ENCODE results near the gene IPO11. TPM values are rescaled to one million over a fixed set of nuclear protein-coding genes. Genes with fewer than 3 reads are reported as not detected.

The IPO11 gene
- total and polyA plus RNA-seq, 2 of the 4 experiments (the other 2 are of a cell fraction) = 12.6 to 40.0 TPM

- Histone ChIP-seq H2BK20ac (ENCODE audit: low read depth, low read length) (no peak overlapping the region), H4K5ac (ENCODE audit: low read depth, low read length) (no peak overlapping the region), H3K27ac (ENCODE audit: insufficient read depth, low read length) (no peak overlapping the region), H4K8ac (ENCODE audit: low read depth in 2 of 2, low read length in 2 of 2) (no peak overlapping the region), H4K20me1 (ENCODE audit: insufficient read depth, low read length) (no peaks in the 10 kb centered on the region), H3K9me1 (ENCODE audit: insufficient read depth, low read length) (no peaks in the 10 kb centered on the region), H2BK15ac (ENCODE audit: low read depth, low read length) (no peak overlapping the region), H3K56ac (ENCODE audit: extremely low read depth, insufficient read depth, low read length) (no peak overlapping the region), H2AK5ac (ENCODE audit: low read depth, low read length) (no peak overlapping the region), H3K4ac (ENCODE audit: low read depth, low read length) (no peak overlapping the region), H3K23ac (ENCODE audit: low read depth, low read length) (no peak overlapping the region), H3K27me3 (ENCODE audit: control insufficient read depth, insufficient read depth, low read length) (no peaks in the 10 kb centered on the region), H2BK120ac (ENCODE audit: low read depth, low read length) (no peak overlapping the region), H3K14ac (replicated peaks; ENCODE audit: low read depth, low read length) (no peak overlapping the region), H3K18ac (ENCODE audit: low read depth, low read length) (no peak overlapping the region), H2AK9ac (replicated peaks; ENCODE audit: low read depth, low read length, poor library complexity) (no peak overlapping the region), H3K4me1 (ENCODE audit: control insufficient read depth, insufficient read depth, low read length) (no peaks in the 10 kb centered on the region), H3K4me3 (ENCODE audit: insufficient read depth, low read depth, low read length) (no peak overlapping the region), H2AFZ (replicated peaks; ENCODE audit: low read length, poor library complexity) (no peak overlapping the region), H4K91ac (ENCODE audit: insufficient read depth, low read depth, low read length) (no peak overlapping the region), H3K9me3 (ENCODE audit: control insufficient read depth, insufficient read depth, low read length) (no peaks in the 10 kb centered on the region), H3K36me3 (ENCODE audit: control insufficient read depth, insufficient read depth, low read length) (peaks cover 24% of the 10 kb centered on the region), H2BK5ac (ENCODE audit: low read depth, low read length, poor library complexity, severe bottlenecking) (no peak overlapping the region), H3K79me1 (ENCODE audit: low read depth in 1 of 2, low read length in 2 of 2) (peaks cover 0 to 2% of the 10 kb centered on the region in 2 experiments; a peak in 2 of 4 replicates), H3K9ac (ENCODE audit: low read depth, low read length) (no peak overlapping the region), H3K4me2 (ENCODE audit: low read depth, low read length) (no peak overlapping the region)
- ChIA-PET POLR2A (ENCODE audit: unreplicated experiment) (no interaction called here), CTCF (interaction anchor here (0.7 kb wide), 1 partner anchor 163 kb away, joined by 3 read pairs; no protein-coding TSS in a partner anchor)
- intact Hi-C loops (cut with micrococcal nuclease) (no loop called here), dilution Hi-C loops (cut with HindIII; ENCODE audit: low sequenced_read_pairs, unreplicated experiment) (no loop called here), in situ Hi-C loops (cut with MboI; ENCODE audit: low sequenced_read_pairs) (no loop called here)
- no TSS peak for BruUV-seq (replicated peaks)
- ATAC-seq (ENCODE audit: low read depth) (peak; percentile 54), DNase-seq (peak; percentile 13)
- TF ChIP-seq RAD21 (IDR thresholded peaks at IDR 0.05; ENCODE audit: low read length) (no peak), FOS (IDR thresholded peaks at IDR 0.05; ENCODE audit: low read depth, low read length) (no peak), BHLHE40 (IDR thresholded peaks at IDR 0.05; ENCODE audit: low read depth, low read length) (no peak)
These were observed 25.7 kb upstream of the IPO11 start for GRCh38 chr5:62386824-62387223.

Data from IMR-90 (cell line).